Activated naive CD4-positive, alpha-beta T cell treated with anti-CD3 and anti-CD28 coated beads, Interleukin-2, amount 10 ng/mL, durations not matched to agents 7 days and 5 days (primary cell): ENCODE results near the gene HDAC10.

ENCODE experiments used
- CTCF ChIA-PET: fragments of 350-600 bp; sonication (Branson Sonifier 250); formaldehyde crosslinking; loops from one replicate; lab custom pipeline; 2021; ENCODE audit warnings: antibody characterized with exemption; lab: Charles Lee
- DNase-seq: peaks from one replicate; pipeline ENCODE4 v3.0.0-alpha.2; 2020
- H3K27ac Mint-ChIP-seq: one replicate; pipeline ENCODE4 v1.8.0; 2021; ENCODE audit warnings: mild to moderate bottlenecking, moderate library complexity, mixed read lengths
- H3K27me3 Mint-ChIP-seq: one replicate; pipeline ENCODE4 v1.8.0; 2021; ENCODE audit warnings: mild to moderate bottlenecking, mixed read lengths
- H3K36me3 Mint-ChIP-seq: one replicate; pipeline ENCODE4 v1.8.0; 2021; ENCODE audit warnings: mixed read lengths
- H3K4me1 Mint-ChIP-seq: one replicate; pipeline ENCODE4 v1.8.0; 2021; ENCODE audit warnings: mixed read lengths
- H3K4me3 Mint-ChIP-seq: one replicate; pipeline ENCODE4 v1.8.0; 2021; ENCODE audit warnings: mild to moderate bottlenecking, moderate library complexity, mixed read lengths
- H3K9me3 Mint-ChIP-seq: one replicate; pipeline ENCODE4 v1.8.0; 2021; ENCODE audit warnings: mixed read lengths

HDAC10 gene

GRCh38 chr22:50260434-50260800 lies 9.4 kb upstream of the HDAC10 start:
- CTCF ChIA-PET: interaction anchor here (1.1 to 1.2 kb wide), 2 partner anchors 54 to 82 kb away, joined by 3 read pairs; no protein-coding TSS in a partner anchor
- no peaks in the 10 kb centered on the region for H3K9me3 Mint-ChIP-seq
- H3K27me3 Mint-ChIP-seq: peaks cover 70% of the 10 kb centered on the region
- no peak for DNase-seq
- H3K4me1 Mint-ChIP-seq: peaks cover 7% of the 10 kb centered on the region
- H3K36me3 Mint-ChIP-seq: no peaks in the 10 kb centered on the region
- no peak overlapping the region for H3K4me3 Mint-ChIP-seq
- H3K27ac Mint-ChIP-seq: no peak overlapping the region

GRCh38 chr22:50259302-50259701 lies 8.2 kb upstream of the HDAC10 start:
- peaks cover 7% of the 10 kb centered on the region for H3K4me1 Mint-ChIP-seq
- CTCF ChIA-PET: no interaction called here
- no peak overlapping the region for H3K4me3 Mint-ChIP-seq
- no peak for DNase-seq
- H3K36me3 Mint-ChIP-seq: no peaks in the 10 kb centered on the region
- peaks cover 62% of the 10 kb centered on the region for H3K27me3 Mint-ChIP-seq
- no peak overlapping the region for H3K27ac Mint-ChIP-seq
- no peaks in the 10 kb centered on the region for H3K9me3 Mint-ChIP-seq

- no peak for DNase-seq
- H3K4me3 Mint-ChIP-seq: no peak overlapping the region
- H3K27ac Mint-ChIP-seq: no peak overlapping the region
- CTCF ChIA-PET: no interaction called here
- H3K4me1 Mint-ChIP-seq: peaks cover 7% of the 10 kb centered on the region
- H3K9me3 Mint-ChIP-seq: no peaks in the 10 kb centered on the region
- H3K36me3 Mint-ChIP-seq: no peaks in the 10 kb centered on the region
- peaks cover 55% of the 10 kb centered on the region for H3K27me3 Mint-ChIP-seq
These were observed 7.6 kb upstream of the HDAC10 start for GRCh38 chr22:50258361-50259292.

- no peak overlapping the region for H3K27ac Mint-ChIP-seq
These were observed 6.6 kb upstream of the HDAC10 start for GRCh38 chr22:50257451-50258360.

GRCh38 chr22:50257041-50257440 lies 6.0 kb upstream of the HDAC10 start:
- H3K4me1 Mint-ChIP-seq: peaks cover 4% of the 10 kb centered on the region
- H3K27me3 Mint-ChIP-seq: peaks cover 40% of the 10 kb centered on the region
- H3K9me3 Mint-ChIP-seq: no peaks in the 10 kb centered on the region
- H3K36me3 Mint-ChIP-seq: no peaks in the 10 kb centered on the region
- no peak overlapping the region for H3K4me3 Mint-ChIP-seq
- CTCF ChIA-PET: no interaction called here
- DNase-seq: no peak
- H3K27ac Mint-ChIP-seq: no peak overlapping the region

More at GRCh38 chr22:50257451-50258360, 6.6 kb upstream of the HDAC10 start:
- CTCF ChIA-PET: no interaction called here
- Mint-ChIP-seq H3K36me3 (no peaks in the 10 kb centered on the region), H3K4me3 (no peak overlapping the region), H3K27me3 (peaks cover 46% of the 10 kb centered on the region), H3K9me3 (no peaks in the 10 kb centered on the region), H3K4me1 (peaks cover 7% of the 10 kb centered on the region)
- no peak for DNase-seq

GRCh38 chr22:50256258-50256862 lies 5.3 kb upstream of the HDAC10 start:
- H3K27me3 Mint-ChIP-seq: peaks cover 36% of the 10 kb centered on the region
- CTCF ChIA-PET: no interaction called here
- DNase-seq: no peak
- no peak overlapping the region for H3K27ac Mint-ChIP-seq
- peaks cover 3% of the 10 kb centered on the region for H3K4me1 Mint-ChIP-seq
- H3K4me3 Mint-ChIP-seq: no peak overlapping the region
- no peaks in the 10 kb centered on the region for H3K36me3 Mint-ChIP-seq
- H3K9me3 Mint-ChIP-seq: no peaks in the 10 kb centered on the region

GRCh38 chr22:50255607-50256006 lies 4.5 kb upstream of the HDAC10 start:
- Mint-ChIP-seq H3K27ac (no peak overlapping the region), H3K27me3 (peaks cover 29% of the 10 kb centered on the region), H3K4me1 (peaks cover 6% of the 10 kb centered on the region), H3K4me3 (no peak overlapping the region), H3K36me3 (peaks cover 1% of the 10 kb centered on the region), H3K9me3 (no peaks in the 10 kb centered on the region)
- no peak for DNase-seq
- CTCF ChIA-PET: no interaction called here

GRCh38 chr22:50255099-50255498 lies 4.0 kb upstream of the HDAC10 start:
- H3K27me3 Mint-ChIP-seq: peaks cover 24% of the 10 kb centered on the region
- H3K9me3 Mint-ChIP-seq: no peaks in the 10 kb centered on the region
- H3K4me1 Mint-ChIP-seq: peaks cover 9% of the 10 kb centered on the region
- DNase-seq: no peak
- no peak overlapping the region for H3K4me3 Mint-ChIP-seq
- CTCF ChIA-PET: no interaction called here
- no peak overlapping the region for H3K27ac Mint-ChIP-seq
- H3K36me3 Mint-ChIP-seq: peaks cover 1% of the 10 kb centered on the region

- H3K27ac Mint-ChIP-seq: no peak overlapping the region
These were observed 2.9 kb upstream of the HDAC10 start for GRCh38 chr22:50253941-50254340.

GRCh38 chr22:50253046-50253915 lies 2.2 kb upstream of the HDAC10 start:
- Mint-ChIP-seq H3K4me3 (no peak overlapping the region), H3K27me3 (peaks cover 6% of the 10 kb centered on the region), H3K36me3 (peaks cover 1% of the 10 kb centered on the region), H3K4me1 (peaks cover 14% of the 10 kb centered on the region), H3K27ac (no peak overlapping the region), H3K9me3 (no peaks in the 10 kb centered on the region)
- DNase-seq: no peak
- CTCF ChIA-PET: interaction anchor here (0.6 to 3.7 kb wide), 7 partner anchors 10 to 273 kb away, joined by 3 to 16 read pairs (median 7); partner anchors contain the start of gene SCO2

More at GRCh38 chr22:50253941-50254340, 2.9 kb upstream of the HDAC10 start:
- DNase-seq: no peak
- H3K36me3 Mint-ChIP-seq: peaks cover 1% of the 10 kb centered on the region
- H3K4me3 Mint-ChIP-seq: no peak overlapping the region
- peaks cover 13% of the 10 kb centered on the region for H3K27me3 Mint-ChIP-seq
- peaks cover 14% of the 10 kb centered on the region for H3K4me1 Mint-ChIP-seq
- CTCF ChIA-PET: interaction anchor here (1.6 kb wide), 1 partner anchor 9 kb away, joined by 7 read pairs; no protein-coding TSS in a partner anchor
- no peaks in the 10 kb centered on the region for H3K9me3 Mint-ChIP-seq

GRCh38 chr22:50252082-50253045 lies 1.3 kb upstream of the HDAC10 start:
- H3K4me3 Mint-ChIP-seq: peak overlapping the region; percentile 50
- peak; percentile 82 for DNase-seq
- CTCF ChIA-PET: interaction anchor here (0.6 to 3.7 kb wide), 10 partner anchors 10 to 375 kb away, joined by 3 to 16 read pairs (median 5); partner anchors contain the start of gene SCO2
- peak overlapping the region; percentile 58 for H3K27ac Mint-ChIP-seq
- peaks cover 2% of the 10 kb centered on the region for H3K27me3 Mint-ChIP-seq
- H3K36me3 Mint-ChIP-seq: peaks cover 7% of the 10 kb centered on the region
- peaks cover 21% of the 10 kb centered on the region for H3K4me1 Mint-ChIP-seq
- no peaks in the 10 kb centered on the region for H3K9me3 Mint-ChIP-seq

GRCh38 chr22:50251477-50252081 lies 514 bp upstream of the HDAC10 start:
- DNase-seq: no peak
- CTCF ChIA-PET: interaction anchor here (0.9 to 3.7 kb wide), 7 partner anchors 10 to 376 kb away, joined by 3 to 16 read pairs (median 5); partner anchors contain the start of gene SCO2

More at GRCh38 chr22:50251477-50252081, 514 bp upstream of the HDAC10 start:
- Mint-ChIP-seq H3K27ac (no peak overlapping the region), H3K4me1 (peaks cover 25% of the 10 kb centered on the region), H3K36me3 (peaks cover 10% of the 10 kb centered on the region), H3K27me3 (no peaks in the 10 kb centered on the region), H3K9me3 (no peaks in the 10 kb centered on the region), H3K4me3 (peak overlapping the region; percentile 81)
